IMR-90 (cell line): ENCODE measurements around the gene CDKAL1. TPM values are rescaled to one million over a fixed set of nuclear protein-coding genes. Genes with fewer than 3 reads are reported as not detected.

Source experiments
- ATAC-seq: fragments of 200-7000 bp; cut with Tn5 transposase; 2 replicates; pipeline ENCODE4 v1.9.1; 2020; ENCODE audit warnings: low read depth, mild to moderate bottlenecking, moderate library complexity
- BruUV-seq: library from RNA; stranded (reverse); fragments of 400-500 nt; replicated peaks from 2 replicates; lab custom pipeline; 2021; lab: Mats Ljungman, UMichigan
- CTCF ChIA-PET: fragments of 300-600 bp; formaldehyde crosslinking; extraction: SDS; loops from one replicate; lab custom pipeline; 2021; ENCODE audit warnings: antibody characterized with exemption; lab: Yijun Ruan, JAX
- POLR2A ChIA-PET: fragments of 300-600 bp; sonication (Branson Sonifier 250); formaldehyde crosslinking; loops from one replicate; lab custom pipeline; 2022; ENCODE audit warnings: antibody characterized with exemption; ENCODE audit not compliant: unreplicated experiment; lab: Charles Lee
- DNase-seq: peaks from one replicate; pipeline ENCODE4 v3.0.0; 2013
- H2AFZ ChIP-seq: replicated peaks from 2 replicates; pipeline ENCODE3; 2013; ENCODE audit warnings: low read length, mild to moderate bottlenecking; ENCODE audit not compliant: poor library complexity
- H2AK5ac ChIP-seq: 2 replicates; pipeline ENCODE4 v1.6.1; 2013; ENCODE audit warnings: low read depth, low read length, inconsistent platforms
- H2AK9ac ChIP-seq: replicated peaks from 2 replicates; pipeline ENCODE3; 2013; ENCODE audit warnings: mild to moderate bottlenecking, low read depth, low read length, moderate library complexity; ENCODE audit not compliant: poor library complexity
- H2BK120ac ChIP-seq: 2 replicates; pipeline ENCODE4 v1.6.1; 2013; ENCODE audit warnings: low read depth, low read length, inconsistent platforms
- H2BK15ac ChIP-seq: 3 replicates; pipeline ENCODE4 v1.6.1; 2013; ENCODE audit warnings: low read depth, low read length, inconsistent platforms
- H2BK20ac ChIP-seq: 2 replicates; pipeline ENCODE4 v1.6.1; 2013; ENCODE audit warnings: low read depth, mild to moderate bottlenecking, inconsistent platforms, low read length, moderate library complexity
- H2BK5ac ChIP-seq: 2 replicates; pipeline ENCODE4 v1.6.1; 2013; ENCODE audit warnings: mild to moderate bottlenecking, low read depth, low read length, inconsistent platforms; ENCODE audit not compliant: poor library complexity, severe bottlenecking
- H3K14ac ChIP-seq: replicated peaks from 2 replicates; pipeline ENCODE4 v1.6.1; 2013; ENCODE audit warnings: low read depth, low read length, inconsistent platforms
- H3K18ac ChIP-seq: 2 replicates; pipeline ENCODE4 v1.6.1; 2013; ENCODE audit warnings: low read depth, low read length, control low read depth
- H3K23ac ChIP-seq: 2 replicates; pipeline ENCODE4 v1.6.1; 2013; ENCODE audit warnings: low read depth, low read length, inconsistent platforms
- H3K27ac ChIP-seq: 2 replicates; pipeline ENCODE4 v1.5.1; 2013; ENCODE audit warnings: mild to moderate bottlenecking, control low read depth, low read length; ENCODE audit not compliant: insufficient read depth
- H3K27me3 ChIP-seq: 2 replicates; pipeline ENCODE4 v1.6.1; 2013; ENCODE audit warnings: low read length; ENCODE audit not compliant: control insufficient read depth, insufficient read depth
- H3K36me3 ChIP-seq: 2 replicates; pipeline ENCODE4 v1.6.1; 2013; ENCODE audit warnings: low read length, mixed read lengths; ENCODE audit not compliant: control insufficient read depth, insufficient read depth
- H3K4ac ChIP-seq: 2 replicates; pipeline ENCODE4 v1.6.1; 2013; ENCODE audit warnings: low read depth, low read length, inconsistent platforms
- H3K4me1 ChIP-seq: 2 replicates; pipeline ENCODE4 v1.6.1; 2013; ENCODE audit warnings: low read length, mixed read lengths; ENCODE audit not compliant: control insufficient read depth, insufficient read depth
- H3K4me2 ChIP-seq: 2 replicates; pipeline ENCODE4 v1.6.1; 2013; ENCODE audit warnings: low read depth, mild to moderate bottlenecking, control low read depth, low read length, moderate library complexity
- H3K4me3 ChIP-seq: 2 replicates; pipeline ENCODE4 v1.5.1; 2013; ENCODE audit warnings: low read depth, mild to moderate bottlenecking, control low read depth, low read length, moderate library complexity; ENCODE audit not compliant: insufficient read depth
- H3K56ac ChIP-seq: 2 replicates; pipeline ENCODE4 v1.6.1; 2013; ENCODE audit warnings: low read length, inconsistent platforms; ENCODE audit not compliant: insufficient read depth; ENCODE audit errors: extremely low read depth
- H3K79me1 ChIP-seq, 2 experiments: 2 replicates each; pipeline ENCODE4 v1.6.1; 2013; ENCODE audit warnings: low read length in 2 of 2, inconsistent platforms in 1 of 2, low read depth in 1 of 2
- H3K9ac ChIP-seq: 2 replicates; pipeline ENCODE4 v1.6.1; 2013; ENCODE audit warnings: low read depth, low read length, control low read depth
- H3K9me1 ChIP-seq: 2 replicates; pipeline ENCODE4 v1.6.1; 2013; ENCODE audit warnings: low read length, inconsistent platforms; ENCODE audit not compliant: insufficient read depth
- H3K9me3 ChIP-seq: 2 replicates; pipeline ENCODE4 v1.6.1; 2013; ENCODE audit warnings: low read length; ENCODE audit not compliant: control insufficient read depth, insufficient read depth
- H4K20me1 ChIP-seq: 2 replicates; pipeline ENCODE4 v1.6.1; 2013; ENCODE audit warnings: low read length, inconsistent platforms; ENCODE audit not compliant: insufficient read depth
- H4K5ac ChIP-seq: 2 replicates; pipeline ENCODE4 v1.6.1; 2013; ENCODE audit warnings: mild to moderate bottlenecking, low read depth, low read length, control low read depth
- H4K8ac ChIP-seq, 2 experiments: 2 replicates each; pipeline ENCODE4 v1.6.1; 2013; ENCODE audit warnings: low read depth in 2 of 2, low read length in 2 of 2, control low read depth in 1 of 2, inconsistent platforms in 1 of 2
- H4K91ac ChIP-seq: 2 replicates; pipeline ENCODE4 v1.6.1; 2013; ENCODE audit warnings: low read depth, low read length, inconsistent platforms; ENCODE audit not compliant: insufficient read depth
- CEBPB ChIP-seq: IDR thresholded peaks from 2 replicates; pipeline ENCODE4 v1.6.1; 2012; ENCODE audit warnings: low read depth, low read length, improper control_type of control experiment
- CTCF ChIP-seq: conservative IDR thresholded peaks from 2 replicates; pipeline ENCODE4 v1.5.1; 2012; ENCODE audit warnings: mild to moderate bottlenecking, low read depth, low read length, improper control_type of control experiment
- FOS ChIP-seq: fragments of 150-350 bp; IDR thresholded peaks from 2 replicates; pipeline ENCODE4 v1.6.1; 2016; ENCODE audit warnings: low read depth, low read length
- WGBS, 2 experiments: methylation state at CpG; one replicate each; pipeline versions ENCODE4 v1.1.5 to v1.1.7; 2013; ENCODE audit warnings: missing lambda C conversion rate in 2 of 2; ENCODE audit not compliant: insufficient read length in 1 of 2; ENCODE audit errors: extremely low coverage in 2 of 2; 5-methylcytosine and 5-hydroxymethylcytosine counted together
- dilution Hi-C: fragments of 300-500 bp; cut with HindIII; formaldehyde crosslinking; loops from one replicate; pipeline ENCODE4 v1.14.3; 2018; ENCODE audit warnings: low sequenced_read_pairs; ENCODE audit not compliant: unreplicated experiment
- in situ Hi-C: fragments of 300-500 bp; cut with MboI; formaldehyde crosslinking; loops from 3 replicates; pipeline ENCODE4 v1.14.3; 2019; ENCODE audit warnings: low sequenced_read_pairs, inconsistent platforms, mixed read lengths
- intact Hi-C: fragments of 100-400 bp; cut with micrococcal nuclease; formaldehyde crosslinking; loops from 2 replicates; pipeline ENCODE4 v1.10.0; 2022
- polyA plus RNA-seq, 3 experiments: library from polyadenylated mRNA; depleted of rRNA; stranded (reverse); fragments of >200 nt; gene quantifications; 2 replicates each; pipeline ENCODE4 v1.2.3, GENCODE V29; 2012; ENCODE audit warnings: low replicate concordance in 1 of 3
- total RNA-seq: library from RNA; depleted of rRNA; stranded (reverse); fragments of >200 nt; gene quantifications from 2 replicates; pipeline ENCODE4 v1.2.3, GENCODE V29; 2012

The CDKAL1 gene
- total and polyA plus RNA-seq, 2 of the 4 experiments (the other 2 are of a cell fraction), result 3.7 to 13.1 TPM

GRCh38 chr6:20541382-20541781 is 7.1 kb downstream of the CDKAL1 start:
- 100% methylated on average over 1 of the region's 6 CpGs; no CpG with 5 or more reads in 1 of the 2 experiments for WGBS, 2 experiments
- ChIA-PET CTCF (interaction anchor here (0.7 kb wide), 1 partner anchor 13 kb away, joined by 3 read pairs; no protein-coding TSS in a partner anchor), POLR2A (no interaction called here)
- Histone ChIP-seq H3K9ac (no peak overlapping the region), H3K4me2 (no peak overlapping the region), H2BK120ac (no peak overlapping the region), H3K23ac (no peak overlapping the region), H3K56ac (no peak overlapping the region), H2BK5ac (no peak overlapping the region), H2AFZ (no peak overlapping the region), H3K4me3 (no peak overlapping the region), H3K4ac (no peak overlapping the region), H3K27me3 (no peaks in the 10 kb centered on the region), H3K9me3 (no peaks in the 10 kb centered on the region), H4K20me1 (no peaks in the 10 kb centered on the region), H3K18ac (no peak overlapping the region), H2AK9ac (no peak overlapping the region), H3K79me1 (peaks cover 19 to 24% of the 10 kb centered on the region in 2 experiments), H3K9me1 (no peaks in the 10 kb centered on the region), H2AK5ac (no peak overlapping the region), H3K14ac (no peak overlapping the region), H4K91ac (no peak overlapping the region), H3K4me1 (no peaks in the 10 kb centered on the region), H2BK20ac (no peak overlapping the region), H4K5ac (no peak overlapping the region), H4K8ac (no peak overlapping the region), H3K36me3 (peaks cover 5% of the 10 kb centered on the region; the same call in 1 of the 2 replicates), H3K27ac (no peak overlapping the region), H2BK15ac (no peak overlapping the region)
- BruUV-seq, result no TSS peak
- no peak for DNase-seq
- ATAC-seq, result no peak
- no peak for TF ChIP-seq CEBPB
- no peak for TF ChIP-seq CTCF
- TF ChIP-seq FOS, result no peak
- dilution Hi-C loops, result no loop called here
- in situ Hi-C loops, result no loop called here
- intact Hi-C loops, result no loop called here
